Heart left ventricle (tissue), 13 donors: ENCODE data around the gene POU4F1.

Experiments
- CTCF ChIP-seq, 12 donors: fragments of 200-600 bp; sonication (generic) in 4 of 12; IDR thresholded peaks; one replicate each; pipeline versions ENCODE4 v1.5.0 to v1.8.0; 2018 to 2022; ENCODE audit warnings: antibody characterized with exemption in 12 of 12, mild to moderate bottlenecking in 5 of 12
- POLR2A ChIP-seq, 2 donors: fragments of 450-650 bp; IDR thresholded peaks; one replicate each; pipeline ENCODE4 v1.6.1; 2017; ENCODE audit warnings: antibody characterized with exemption in 2 of 2, mild to moderate bottlenecking in 2 of 2, moderate library complexity in 2 of 2
- donor health status: ischemic (EF 13 %, LVEDD 7.1; RV severe dilation, severe dysfunction).
- donor health status: DM: no; HTN: yes; CAD: no.
- donor health status: DM: no; HTN: no; CAD: no.
- donor health status: ischemic (EF 25% LVEDD 6.9; RV normal size, moderate dysfunction).
- donor health status: ischemic (EF 25% LVEDD 5.7; RV mildly dilated, moderate dysfunction).
- donor health status: ischemic (EF 35%, LVEDD 5.7; RV mildly dilated, moderate dysfunction).
- donor health status: nonischemic (EF 11% LVEDD 7.7; RV severe dilation, severe dysfunction).
- donor health status: DM: yes; HTN: yes; CAD: no.
- donor health status: PGD.
- donor health status: ischemic (EF 29% LVEDD 5.4; RV normal size, mild dysfunction).
- donor health status: nonischemic (EF 23%, LVEDD 6.1; RV moderate dilation, normal function).

- TF ChIP-seq CTCF (IDR thresholded peaks at IDR 0.05) (no peak), POLR2A (IDR thresholded peaks at IDR 0.05) (no peak)
Observed at GRCh38 chr13:78652651-78653050, 49.3 kb upstream of the POU4F1 start.
